HCT116 (cell line): ENCODE data around the gene FN3KRP. TPM values are rescaled to one million over a fixed set of nuclear protein-coding genes. Genes with fewer than 3 reads are reported as not detected.

ENCODE experiments used
- ATF3 ChIP-seq: IDR thresholded peaks from 2 replicates; pipeline ENCODE4 v1.6.1; 2012
- CBX3 ChIP-seq: IDR thresholded peaks from 2 replicates; pipeline ENCODE4 v1.6.1; 2012; ENCODE audit warnings: low read depth
- EGR1 ChIP-seq: IDR thresholded peaks from 2 replicates; pipeline ENCODE4 v1.6.1; 2012; ENCODE audit warnings: low read depth
- EZH2 ChIP-seq: fragments of 200-600 bp; sonication (generic); IDR thresholded peaks from 2 replicates; pipeline ENCODE4 v1.6.1; 2017; ENCODE audit warnings: antibody characterized with exemption, mixed run types
- FOSL1 ChIP-seq: IDR thresholded peaks from 2 replicates; pipeline ENCODE4 v1.6.1; 2012; ENCODE audit warnings: low read depth
- JUND ChIP-seq: IDR thresholded peaks from 2 replicates; pipeline ENCODE4 v1.6.1; 2012
- POLR2A ChIP-seq: IDR thresholded peaks from 2 replicates; pipeline ENCODE4 v1.7.0; 2011; ENCODE audit warnings: borderline replicate concordance; ENCODE audit not compliant: insufficient read depth, insufficient read length; ENCODE audit errors: extremely low read depth
- POLR2AphosphoS5 ChIP-seq: IDR thresholded peaks from 2 replicates; pipeline ENCODE4 v1.6.1; 2011; ENCODE audit warnings: mild to moderate bottlenecking, low read depth, low read length, moderate library complexity
- RAD21 ChIP-seq: IDR thresholded peaks from 2 replicates; pipeline ENCODE4 v1.6.1; 2012; ENCODE audit warnings: low read depth, mild to moderate bottlenecking
- SIN3A ChIP-seq: IDR thresholded peaks from 2 replicates; pipeline ENCODE4 v1.6.1; 2012; ENCODE audit warnings: low read depth
- SP1 ChIP-seq: IDR thresholded peaks from 2 replicates; pipeline ENCODE4 v1.6.1; 2012; ENCODE audit warnings: low read depth
- YY1 ChIP-seq: IDR thresholded peaks from 2 replicates; pipeline ENCODE4 v1.6.1; 2011; ENCODE audit warnings: low read length, low read depth, moderate library complexity, mild to moderate bottlenecking; ENCODE audit not compliant: insufficient replicate concordance; ENCODE audit errors: extremely low read depth
- ZFX ChIP-seq: fragments of 450-650 bp; IDR thresholded peaks from 2 replicates; pipeline ENCODE4 v1.6.1; 2017
- ZNF274 ChIP-seq: fragments of 200-500 bp; sonication (Bioruptor generic); IDR thresholded peaks from 2 replicates; pipeline ENCODE4 v1.6.1; 2014; ENCODE audit warnings: mild to moderate bottlenecking, low read depth, low read length, inconsistent platforms
- total RNA-seq: library from RNA; stranded (reverse); gene quantifications from one replicate; pipeline ENCODE4 v1.2.1, GENCODE V29; 2021; ENCODE audit not compliant: unreplicated experiment
- TF ChIP-seq, protein P1 (sequence below): IDR thresholded peaks from 2 replicates; pipeline ENCODE4 v1.6.1; 2012; ENCODE audit warnings: low read depth
- TF ChIP-seq, protein P2 (sequence below): IDR thresholded peaks from 2 replicates; pipeline ENCODE4 v1.6.1; 2011; ENCODE audit warnings: mild to moderate bottlenecking, low read length, moderate library complexity; ENCODE audit not compliant: insufficient replicate concordance; ENCODE audit errors: extremely low read depth

The FN3KRP gene
- total RNA-seq, 1 experiment from 2014 or later = 35.2 TPM

- TF ChIP-seq, protein P1, sequence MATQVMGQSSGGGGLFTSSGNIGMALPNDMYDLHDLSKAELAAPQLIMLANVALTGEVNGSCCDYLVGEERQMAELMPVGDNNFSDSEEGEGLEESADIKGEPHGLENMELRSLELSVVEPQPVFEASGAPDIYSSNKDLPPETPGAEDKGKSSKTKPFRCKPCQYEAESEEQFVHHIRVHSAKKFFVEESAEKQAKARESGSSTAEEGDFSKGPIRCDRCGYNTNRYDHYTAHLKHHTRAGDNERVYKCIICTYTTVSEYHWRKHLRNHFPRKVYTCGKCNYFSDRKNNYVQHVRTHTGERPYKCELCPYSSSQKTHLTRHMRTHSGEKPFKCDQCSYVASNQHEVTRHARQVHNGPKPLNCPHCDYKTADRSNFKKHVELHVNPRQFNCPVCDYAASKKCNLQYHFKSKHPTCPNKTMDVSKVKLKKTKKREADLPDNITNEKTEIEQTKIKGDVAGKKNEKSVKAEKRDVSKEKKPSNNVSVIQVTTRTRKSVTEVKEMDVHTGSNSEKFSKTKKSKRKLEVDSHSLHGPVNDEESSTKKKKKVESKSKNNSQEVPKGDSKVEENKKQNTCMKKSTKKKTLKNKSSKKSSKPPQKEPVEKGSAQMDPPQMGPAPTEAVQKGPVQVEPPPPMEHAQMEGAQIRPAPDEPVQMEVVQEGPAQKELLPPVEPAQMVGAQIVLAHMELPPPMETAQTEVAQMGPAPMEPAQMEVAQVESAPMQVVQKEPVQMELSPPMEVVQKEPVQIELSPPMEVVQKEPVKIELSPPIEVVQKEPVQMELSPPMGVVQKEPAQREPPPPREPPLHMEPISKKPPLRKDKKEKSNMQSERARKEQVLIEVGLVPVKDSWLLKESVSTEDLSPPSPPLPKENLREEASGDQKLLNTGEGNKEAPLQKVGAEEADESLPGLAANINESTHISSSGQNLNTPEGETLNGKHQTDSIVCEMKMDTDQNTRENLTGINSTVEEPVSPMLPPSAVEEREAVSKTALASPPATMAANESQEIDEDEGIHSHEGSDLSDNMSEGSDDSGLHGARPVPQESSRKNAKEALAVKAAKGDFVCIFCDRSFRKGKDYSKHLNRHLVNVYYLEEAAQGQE = no peak
- peak; percentile 98 for TF ChIP-seq SP1
- TF ChIP-seq SIN3A = peak; percentile 95
- TF ChIP-seq, protein P2, sequence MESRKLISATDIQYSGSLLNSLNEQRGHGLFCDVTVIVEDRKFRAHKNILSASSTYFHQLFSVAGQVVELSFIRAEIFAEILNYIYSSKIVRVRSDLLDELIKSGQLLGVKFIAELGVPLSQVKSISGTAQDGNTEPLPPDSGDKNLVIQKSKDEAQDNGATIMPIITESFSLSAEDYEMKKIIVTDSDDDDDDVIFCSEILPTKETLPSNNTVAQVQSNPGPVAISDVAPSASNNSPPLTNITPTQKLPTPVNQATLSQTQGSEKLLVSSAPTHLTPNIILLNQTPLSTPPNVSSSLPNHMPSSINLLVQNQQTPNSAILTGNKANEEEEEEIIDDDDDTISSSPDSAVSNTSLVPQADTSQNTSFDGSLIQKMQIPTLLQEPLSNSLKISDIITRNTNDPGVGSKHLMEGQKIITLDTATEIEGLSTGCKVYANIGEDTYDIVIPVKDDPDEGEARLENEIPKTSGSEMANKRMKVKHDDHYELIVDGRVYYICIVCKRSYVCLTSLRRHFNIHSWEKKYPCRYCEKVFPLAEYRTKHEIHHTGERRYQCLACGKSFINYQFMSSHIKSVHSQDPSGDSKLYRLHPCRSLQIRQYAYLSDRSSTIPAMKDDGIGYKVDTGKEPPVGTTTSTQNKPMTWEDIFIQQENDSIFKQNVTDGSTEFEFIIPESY = peak; percentile 86
- no peak for TF ChIP-seq ATF3
- no peak for TF ChIP-seq FOSL1
- no peak for TF ChIP-seq JUND
- TF ChIP-seq ZFX = no peak
- peak; percentile 93 for TF ChIP-seq CBX3
- TF ChIP-seq ZNF274 = no peak
- peak; percentile 59 for TF ChIP-seq POLR2AphosphoS5
- TF ChIP-seq POLR2A = peak; percentile 33
- TF ChIP-seq RAD21 = no peak
- no peak for TF ChIP-seq EZH2
- TF ChIP-seq EGR1 = peak; percentile 83
- TF ChIP-seq YY1 = peak; percentile 81
- TF ChIP-seq, all 23 proteins: peak for 10
These were observed 35.3 kb downstream of the FN3KRP start, which contains the start of gene TBCD (continued) for GRCh38 chr17:82751571-82752370.
